GM13977 (cell line): ENCODE measurements around the gene BPI.

ENCODE experiments used
- DNase-seq: peaks from one replicate; pipeline ENCODE4 v3.0.0; 2012; ENCODE audit warnings: low spot score
- CTCF ChIP-seq: IDR thresholded peaks from 2 replicates; pipeline ENCODE4 v1.5.1; 2012; ENCODE audit warnings: mild to moderate bottlenecking, control low read depth; ENCODE audit not compliant: insufficient read depth; ENCODE audit errors: extremely low read depth, missing control alignments
- in situ Hi-C: fragments of 300-500 bp; cut with MboI; formaldehyde crosslinking; loops from one replicate; pipeline ENCODE4 v1.12.0; 2022; ENCODE audit warnings: low sequenced_read_pairs, low pct_unique_long_range_greater_than_20kb, mixed read lengths, inconsistent platforms; ENCODE audit not compliant: unreplicated experiment

The BPI gene

GRCh38 chr20:38325905-38326304, 21.9 kb downstream of the BPI start:
- in situ Hi-C loops = no loop called here
- DNase-seq = no peak
- no peak for TF ChIP-seq CTCF

DNA sequence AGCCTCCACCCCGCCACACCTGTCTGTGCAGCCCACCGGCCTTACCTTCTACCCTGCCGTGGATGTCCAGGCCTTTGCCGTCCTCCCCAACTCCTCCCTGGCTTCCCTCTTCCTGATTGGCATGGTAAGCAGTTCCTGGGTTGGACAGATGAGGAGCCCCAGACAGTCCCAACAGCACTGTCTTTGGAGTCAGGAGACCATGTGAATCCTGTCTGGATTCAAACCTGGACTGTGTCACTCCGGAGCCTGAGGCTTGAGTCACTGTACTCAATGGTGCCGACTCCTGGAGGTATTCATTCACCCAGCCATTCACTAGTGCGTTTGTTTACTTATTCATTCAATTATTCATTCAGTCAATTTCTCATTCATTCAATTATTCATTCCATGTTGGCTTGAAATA, 22.4 kb downstream of the BPI start:
- TF ChIP-seq CTCF = no peak
- in situ Hi-C loops = no loop called here
- no peak for DNase-seq

- TF ChIP-seq CTCF = no peak
- no peak for DNase-seq
- in situ Hi-C loops = no loop called here
Measured at GRCh38 chr20:38330638-38331037, 26.7 kb downstream of the BPI start.

DNA sequence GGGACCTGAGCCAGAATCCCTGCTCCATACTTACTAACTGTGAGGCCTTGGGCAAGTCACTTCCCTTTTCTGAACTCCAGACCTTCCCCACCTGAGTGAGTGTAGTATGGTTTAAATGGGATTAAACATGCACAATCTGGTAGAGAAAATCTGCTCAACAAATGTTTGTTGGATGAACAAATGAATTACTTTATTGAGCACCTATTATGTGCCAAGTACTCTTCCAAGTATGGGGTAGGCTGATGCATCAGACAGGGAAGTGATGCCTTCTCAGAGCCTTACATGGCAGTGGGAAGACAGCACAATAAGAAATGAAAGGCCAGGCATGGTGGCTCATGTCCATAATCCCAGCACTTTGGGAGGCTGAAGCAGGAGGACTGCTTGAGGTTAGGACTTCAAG, 27.3 kb downstream of the BPI start:
- in situ Hi-C loops = no loop called here
- TF ChIP-seq CTCF = no peak
- no peak for DNase-seq

- in situ Hi-C loops = no loop called here
- no peak for DNase-seq
- no peak for TF ChIP-seq CTCF
Measured at GRCh38 chr20:38331814-38332213, 27.9 kb downstream of the BPI start.

GRCh38 chr20:38334016-38334415, 30.1 kb downstream of the BPI start:
- in situ Hi-C loops = no loop called here
- no peak for TF ChIP-seq CTCF
- no peak for DNase-seq

GRCh38 chr20:38336726-38337125, 32.8 kb downstream of the BPI start:
- DNase-seq = no peak
- TF ChIP-seq CTCF = no peak
- in situ Hi-C loops = no loop called here
